H1 (cell line): ENCODE measurements around the gene SPATA13. TPM values are rescaled to one million over a fixed set of nuclear protein-coding genes. Genes with fewer than 3 reads are reported as not detected.

Experiments used
- EP300 ChIP-seq, 2 experiments: IDR thresholded peaks; 1 replicate in 1 of 2; 2 replicates in 1 of 2; pipeline ENCODE4 v1.6.1; 2011 to 2012; ENCODE audit warnings: low read depth in 2 of 2, low read length in 2 of 2, mild to moderate bottlenecking in 2 of 2, borderline replicate concordance in 1 of 2, inconsistent platforms in 1 of 2, moderate library complexity in 1 of 2
- HDAC6 ChIP-seq: IDR thresholded peaks from one replicate; pipeline ENCODE4 v1.7.1; 2012; ENCODE audit warnings: low read depth, mild to moderate bottlenecking, inconsistent platforms, low read length, moderate library complexity
- RNF2 ChIP-seq: fragments of 200-900, 300-1000 bp; sonication (generic); IDR thresholded peaks from 2 replicates; pipeline ENCODE4 v1.7.1; 2016; ENCODE audit warnings: borderline replicate concordance, low read depth, mild to moderate bottlenecking, antibody characterized with exemption, low read length; ENCODE audit not compliant: poor library complexity, severe bottlenecking; ENCODE audit errors: missing control alignments
- ZNF274 ChIP-seq: IDR thresholded peaks from 2 replicates; pipeline ENCODE4 v1.7.0; 2012; ENCODE audit warnings: low read length, borderline replicate concordance; ENCODE audit errors: extremely low read depth
- polyA plus RNA-seq, 7 experiments: library from polyadenylated mRNA; depleted of rRNA in 3 of 7; stranded (reverse) in 5 of 7; unstranded in 2 of 7; fragments of >200 nt in 5 of 7; fragments of 200-250 nt in 2 of 7; gene quantifications; 1 replicate in 5 of 7; 2 replicates in 1 of 7; 4 replicates in 1 of 7; pipeline versions ENCODE4 v1.2.1 to v1.2.3, GENCODE V29; 2011 to 2013; ENCODE audit warnings: missing spikeins in 2 of 7, mixed read lengths in 2 of 7
- total RNA-seq: library from RNA; stranded (reverse); fragmentation: NEBNext Ultra II Directional; extraction: Animal tissue kit (Norgen Biotek cat#: 25700); gene quantifications from 2 replicates; pipeline ENCODE4 v1.2.1, GENCODE V29; 2021

Gene SPATA13
- total and polyA plus RNA-seq, 2 of the 8 experiments (the other 6 are each of a cell fraction or from before 2014, with no cell fraction given), result 12.6 to 30.9 TPM

GRCh38 chr13:24225930-24226329 lies 65.4 kb downstream of the SPATA13 start (continued):
- TF ChIP-seq RNF2, result no peak
- no peak for TF ChIP-seq ZNF274
- TF ChIP-seq EP300 (IDR thresholded peaks at IDR 0.05; ENCODE audit: borderline replicate concordance in 1 of 2, low read depth in 2 of 2, low read length in 2 of 2), result no peak
- no peak for TF ChIP-seq HDAC6
